ENCODE results near the gene TMEM158.

- no peak for TF ChIP-seq CTCF (IDR thresholded peaks at IDR 0.05; ENCODE audit: insufficient read depth, low read depth, low read length)
- no peak for TF ChIP-seq EZH2 (IDR thresholded peaks at IDR 0.05; ENCODE audit: insufficient read depth, low read length)
Observed at GRCh38 chr3:45261333-45262110, 35.4 kb upstream of the TMEM158 start.
